Skin of body (tissue), 2 donors: ENCODE data around the gene PGM2. TPM values are rescaled to one million over a fixed set of nuclear protein-coding genes. Genes with fewer than 3 reads are reported as not detected.
"Not testable (repeated sequence)": the region's sequence is repeated elsewhere in the genome, so short reads cannot be mapped to it uniquely, and the experiment has no call there.

ENCODE experiments used
- DNase-seq: peaks from one replicate; lab custom pipeline; 2025; lab: John Stamatoyannopoulos, UW
- total RNA-seq: library from RNA; depleted of rRNA; stranded (reverse); fragments of >200 nt; gene quantifications from one replicate; pipeline ENCODE4 v1.2.3, GENCODE V29; 2014

The PGM2 gene
- total RNA-seq, 1 donor from 2014 or later = 35.5 TPM

- no peak for DNase-seq
These were observed 9.8 kb upstream of the PGM2 start for GRCh38 chr4:37816719-37817118.

GRCh38 chr4:37818752-37819151, 7.7 kb upstream of the PGM2 start:
- no peak for DNase-seq

GRCh38 chr4:37820458-37820857, 6.0 kb upstream of the PGM2 start:
- DNase-seq = not testable (repeated sequence)

GRCh38 chr4:37821953-37822605, 4.4 kb upstream of the PGM2 start:
- DNase-seq = no peak

- DNase-seq = not testable (repeated sequence)
These were observed 985 bp upstream of the PGM2 start for GRCh38 chr4:37825501-37825900.

GRCh38 chr4:37825968-37826294, 555 bp upstream of the PGM2 start:
- peak; percentile 59 for DNase-seq

- DNase-seq = no peak
These were observed 672 bp downstream of the PGM2 start for GRCh38 chr4:37827030-37827685.

- DNase-seq = no peak
These were observed 1.4 kb downstream of the PGM2 start for GRCh38 chr4:37827802-37828321.

GRCh38 chr4:37828843-37829242, 2.4 kb downstream of the PGM2 start:
- no peak for DNase-seq

- no peak for DNase-seq
These were observed 4.2 kb downstream of the PGM2 start for GRCh38 chr4:37830640-37831039.

GRCh38 chr4:37835031-37835430, 8.5 kb downstream of the PGM2 start:
- DNase-seq = no peak

- no peak for DNase-seq
These were observed 9.3 kb downstream of the PGM2 start for GRCh38 chr4:37835806-37836205.

- DNase-seq = no peak
These were observed 9.8 kb downstream of the PGM2 start for GRCh38 chr4:37836274-37836673.

- DNase-seq = no peak
These were observed 10.5 kb downstream of the PGM2 start for GRCh38 chr4:37836838-37837440.

GRCh38 chr4:37837446-37837845, 11.0 kb downstream of the PGM2 start:
- no peak for DNase-seq

GRCh38 chr4:37839426-37839825, 12.9 kb downstream of the PGM2 start:
- no peak for DNase-seq

GRCh38 chr4:37844204-37844603, 17.7 kb downstream of the PGM2 start:
- DNase-seq = no peak

- DNase-seq = no peak
These were observed 18.7 kb downstream of the PGM2 start for GRCh38 chr4:37845201-37845600.

GRCh38 chr4:37847311-37847884, 20.9 kb downstream of the PGM2 start:
- no peak for DNase-seq

- DNase-seq = no peak
These were observed 25.9 kb downstream of the PGM2 start for GRCh38 chr4:37852376-37852775.

- no peak for DNase-seq
These were observed 31.6 kb downstream of the PGM2 start for GRCh38 chr4:37858112-37858511.

- no peak for DNase-seq
These were observed 32.4 kb downstream of the PGM2 start for GRCh38 chr4:37858872-37859271.
